HG03439 (cell line): ENCODE data around the gene ZFYVE9.
A peak's percentile ranks its signal among the peaks of the same experiment; 100 is the strongest.
"Not testable (repeated sequence)": the region's sequence is repeated elsewhere in the genome, so short reads cannot be mapped to it uniquely, and the experiment has no call there.

ENCODE experiments used
- ATAC-seq: cut with Tn5 transposase; IDR thresholded peaks from one replicate; pipeline ENCODE4 v1.9.1; 2021; ENCODE audit warnings: mild to moderate bottlenecking, moderate library complexity; ENCODE audit not compliant: unreplicated experiment

ZFYVE9 gene

GRCh38 chr1:52142220-52143183, 613 bp downstream of the ZFYVE9 start:
- peak; percentile 30 for ATAC-seq

DNA sequence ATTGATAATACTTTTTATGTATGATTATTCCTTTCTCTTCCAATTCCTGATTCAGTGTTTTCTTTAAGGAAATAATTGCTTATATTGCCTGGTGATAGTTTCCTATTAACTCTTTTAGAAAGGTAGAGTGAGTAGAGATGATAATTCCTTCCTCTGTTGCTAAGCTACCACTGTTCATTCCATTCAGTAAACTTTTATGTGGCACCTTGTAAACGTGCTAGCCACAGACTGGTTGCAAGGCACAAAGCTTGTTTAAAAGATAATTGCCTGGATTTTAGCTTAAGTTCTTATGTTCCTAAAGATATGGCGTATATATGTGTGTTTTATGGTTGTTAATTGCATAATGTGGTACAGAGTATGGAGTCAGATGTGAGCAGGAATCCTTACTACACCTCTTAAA, 3.2 kb downstream of the ZFYVE9 start:
- no peak for ATAC-seq

- not testable (repeated sequence) for ATAC-seq
Observed at GRCh38 chr1:52150445-52150844, 8.6 kb downstream of the ZFYVE9 start.

DNA sequence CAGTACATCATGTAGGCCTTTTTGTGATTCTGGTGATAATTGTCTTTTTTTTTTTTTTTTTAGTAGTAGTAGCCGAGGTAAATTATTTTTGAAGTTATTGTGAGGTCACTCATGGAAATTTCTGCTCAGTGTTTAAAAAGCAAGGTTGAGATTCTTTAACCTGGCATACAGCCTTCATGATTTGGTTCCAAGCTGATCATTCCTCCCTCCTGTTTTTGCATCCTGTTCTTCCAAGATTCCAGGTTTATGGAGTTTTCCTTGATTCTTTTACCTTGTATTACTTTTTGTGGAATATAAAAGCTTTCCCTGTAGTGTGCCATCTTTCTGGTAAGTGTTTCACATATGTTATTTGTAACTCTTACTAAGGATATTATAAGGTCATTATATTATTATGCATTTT, 9.1 kb downstream of the ZFYVE9 start:
- no peak for ATAC-seq

DNA sequence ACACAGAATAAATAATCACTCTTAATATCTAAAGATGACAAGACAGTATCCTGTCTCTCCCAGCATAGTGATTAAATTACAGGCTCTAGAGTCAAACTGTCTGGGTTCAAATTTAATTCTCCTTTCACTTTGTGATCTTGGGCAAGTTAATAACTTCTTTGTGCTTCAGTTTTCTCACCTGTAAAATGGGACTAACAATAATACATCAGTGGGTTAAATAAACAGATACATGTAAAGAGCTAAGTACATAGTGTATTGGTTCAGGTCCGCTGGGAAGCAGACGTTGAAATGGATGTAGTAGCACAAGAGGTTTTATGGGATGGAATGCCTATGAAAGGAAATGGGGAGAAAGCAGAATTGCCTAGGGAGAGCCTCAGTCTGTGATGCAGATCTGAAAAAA, 10.7 kb downstream of the ZFYVE9 start:
- ATAC-seq, result no peak

GRCh38 chr1:52153010-52153409, 11.1 kb downstream of the ZFYVE9 start:
- ATAC-seq, result no peak

- no peak for ATAC-seq
Observed at GRCh38 chr1:52153898-52154297, 12.0 kb downstream of the ZFYVE9 start.

DNA sequence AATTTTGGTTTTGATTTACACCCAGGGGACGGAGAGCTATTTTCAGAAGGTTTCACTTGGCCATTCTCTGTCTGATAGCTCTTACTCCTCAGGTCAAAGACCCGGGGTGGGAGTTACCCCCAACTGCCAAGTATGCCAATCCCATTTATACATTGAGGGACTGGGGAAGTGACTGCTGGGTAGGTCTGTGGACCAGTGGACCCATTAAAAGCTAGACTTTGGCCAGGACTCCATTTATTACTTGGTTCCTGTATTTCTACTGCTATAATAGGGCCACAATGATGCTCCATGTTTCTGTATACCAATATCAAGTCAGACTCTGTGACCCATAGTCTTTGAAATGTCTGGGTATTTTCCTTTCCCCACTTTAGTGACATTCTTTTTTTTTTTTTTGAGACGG, 14.6 kb downstream of the ZFYVE9 start:
- ATAC-seq, result no peak

- ATAC-seq, result no peak
Observed at GRCh38 chr1:52157582-52157981, 15.7 kb downstream of the ZFYVE9 start.

DNA sequence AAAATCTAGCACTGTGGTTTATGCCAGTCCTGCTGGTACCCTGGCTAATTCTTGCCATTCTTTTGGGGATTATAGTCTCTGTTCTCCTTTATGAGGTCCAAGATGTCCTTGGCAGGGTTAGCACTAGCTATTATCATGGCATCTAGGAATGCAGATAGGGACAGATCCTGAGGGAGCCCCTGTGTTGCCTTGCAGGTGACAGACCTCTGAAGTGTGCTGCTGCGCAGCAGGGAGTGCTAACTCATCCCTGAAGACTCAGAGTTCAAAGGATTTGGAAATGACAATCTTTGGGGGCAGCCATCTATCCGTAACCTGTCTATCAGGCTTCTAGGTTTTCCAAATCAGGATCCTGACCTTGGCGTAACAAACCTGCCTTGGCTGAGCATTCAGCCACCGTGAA, 16.3 kb downstream of the ZFYVE9 start:
- ATAC-seq, result no peak

GRCh38 chr1:52159033-52159789, 17.3 kb downstream of the ZFYVE9 start:
- no peak for ATAC-seq

- no peak for ATAC-seq
Observed at GRCh38 chr1:52162947-52163346, 21.1 kb downstream of the ZFYVE9 start.

DNA sequence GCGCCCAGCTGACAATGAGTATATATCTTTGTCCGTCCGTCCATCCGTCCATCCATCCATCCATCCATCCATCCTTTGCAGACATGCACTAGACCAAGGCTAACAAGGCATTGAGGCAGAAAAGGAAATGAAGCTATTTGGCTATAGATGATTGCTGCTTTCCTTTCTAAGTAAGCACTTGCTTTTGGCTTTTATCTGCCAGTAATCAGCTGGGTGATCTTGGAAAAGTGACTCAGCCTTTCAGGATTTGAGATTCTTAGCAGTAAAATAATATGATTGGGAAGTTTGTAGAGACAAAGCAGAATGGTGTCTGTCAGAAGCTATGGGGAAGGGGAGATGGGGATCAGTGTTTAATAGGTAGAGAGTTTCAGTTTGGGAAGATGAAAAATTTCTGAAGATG, 22.7 kb downstream of the ZFYVE9 start:
- ATAC-seq, result no peak

- no peak for ATAC-seq
Observed at GRCh38 chr1:52166996-52167753, 25.3 kb downstream of the ZFYVE9 start.

DNA sequence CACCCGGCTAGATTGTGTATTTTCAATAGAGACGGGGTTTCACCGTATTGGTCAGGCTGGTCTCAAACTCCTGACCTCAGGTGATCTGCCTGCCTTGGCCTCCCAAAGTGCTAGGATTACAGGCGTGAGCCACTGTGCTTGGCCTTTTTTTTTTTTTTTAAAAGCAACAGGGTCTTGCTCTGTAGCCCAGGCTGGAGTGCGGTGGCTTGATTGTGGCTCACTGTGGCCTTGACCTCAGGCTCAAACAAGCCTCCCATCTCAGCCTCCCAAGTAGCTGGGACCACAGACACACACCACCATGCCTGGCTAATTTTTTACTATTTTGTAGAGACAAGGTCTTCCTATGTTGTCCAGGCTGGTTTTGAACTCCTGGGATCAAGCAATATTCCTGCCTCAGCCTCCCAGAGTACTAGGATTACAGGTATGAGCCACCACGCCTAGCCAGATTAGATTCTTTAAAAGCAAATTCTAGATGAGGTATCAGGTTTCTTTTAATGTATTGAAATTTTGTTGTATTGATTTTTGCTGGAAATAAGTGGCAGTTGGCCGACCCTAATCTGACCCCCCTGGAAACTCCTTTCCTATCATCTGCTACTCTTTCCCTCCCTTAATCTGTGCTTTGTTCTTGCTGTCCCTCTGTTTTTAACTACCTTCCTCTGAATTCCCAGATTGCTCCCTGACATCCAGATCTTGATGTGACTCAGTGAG, 26.6 kb downstream of the ZFYVE9 start:
- ATAC-seq, result no peak

- ATAC-seq, result not testable (repeated sequence)
Observed at GRCh38 chr1:52171149-52171548, 29.3 kb downstream of the ZFYVE9 start.

DNA sequence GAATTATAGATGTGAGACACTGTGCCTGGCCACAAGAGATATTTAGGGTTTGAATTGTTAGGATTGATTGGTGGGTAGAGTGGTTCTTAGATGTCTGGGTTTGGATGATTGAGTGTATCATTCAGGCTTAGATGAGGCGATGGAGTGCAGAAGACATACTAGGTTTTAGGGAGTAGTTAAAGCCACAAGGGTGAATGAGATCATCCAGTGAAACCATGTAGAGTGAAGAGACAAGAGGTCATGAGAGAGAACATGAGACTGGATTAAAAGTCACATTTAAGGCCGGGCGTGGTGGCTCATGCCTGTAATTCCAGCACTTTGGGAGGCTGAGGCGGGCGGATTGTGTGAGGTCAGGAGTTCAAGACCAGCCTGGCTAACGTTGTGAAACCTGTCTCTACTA, 37.2 kb downstream of the ZFYVE9 start:
- no peak for ATAC-seq

- ATAC-seq, result no peak
Observed at GRCh38 chr1:52180176-52180575, 38.3 kb downstream of the ZFYVE9 start.

DNA sequence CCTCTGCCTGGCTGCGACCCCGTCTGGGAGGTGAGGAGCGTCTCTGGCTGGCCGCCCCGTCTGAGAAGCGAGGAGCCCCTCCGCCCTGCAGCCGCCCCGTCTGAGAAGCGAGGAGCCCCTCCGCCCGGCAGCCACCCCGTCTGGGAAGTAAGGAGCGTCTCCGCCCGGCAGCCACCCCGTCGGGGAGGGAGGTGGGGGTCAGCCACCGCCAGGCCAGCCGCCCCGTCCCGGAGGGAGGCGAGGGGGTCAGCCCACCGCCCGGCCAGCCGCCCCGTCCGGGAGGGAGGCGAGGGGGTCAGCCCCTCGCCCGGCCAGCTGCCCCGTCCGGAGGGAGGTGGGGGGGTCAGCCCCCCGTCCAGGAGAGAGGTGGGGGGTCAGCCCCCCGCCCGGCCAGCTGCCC, 39.9 kb downstream of the ZFYVE9 start:
- not testable (repeated sequence) for ATAC-seq

DNA sequence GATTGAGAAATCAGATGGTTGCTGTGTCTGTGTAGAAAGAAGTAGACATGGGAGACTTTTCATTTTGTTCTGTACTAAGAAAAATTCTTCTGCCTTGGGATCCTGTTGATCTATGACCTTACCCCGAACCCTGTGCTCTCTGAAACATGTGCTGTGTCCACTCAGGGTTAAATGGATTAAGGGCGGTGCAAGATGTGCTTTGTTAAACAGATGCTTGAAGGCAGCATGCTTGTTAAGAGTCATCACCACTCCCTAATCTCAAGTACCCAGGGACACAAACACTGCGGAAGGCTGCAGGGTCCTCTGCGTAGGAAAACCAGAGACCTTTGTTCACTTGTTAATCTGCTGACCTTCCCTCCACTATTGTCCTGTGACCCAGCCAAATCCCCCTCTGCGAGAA, 40.4 kb downstream of the ZFYVE9 start:
- ATAC-seq, result not testable (repeated sequence)
